ENCODE measurements around the gene CDH16.

The CDH16 gene

DNA sequence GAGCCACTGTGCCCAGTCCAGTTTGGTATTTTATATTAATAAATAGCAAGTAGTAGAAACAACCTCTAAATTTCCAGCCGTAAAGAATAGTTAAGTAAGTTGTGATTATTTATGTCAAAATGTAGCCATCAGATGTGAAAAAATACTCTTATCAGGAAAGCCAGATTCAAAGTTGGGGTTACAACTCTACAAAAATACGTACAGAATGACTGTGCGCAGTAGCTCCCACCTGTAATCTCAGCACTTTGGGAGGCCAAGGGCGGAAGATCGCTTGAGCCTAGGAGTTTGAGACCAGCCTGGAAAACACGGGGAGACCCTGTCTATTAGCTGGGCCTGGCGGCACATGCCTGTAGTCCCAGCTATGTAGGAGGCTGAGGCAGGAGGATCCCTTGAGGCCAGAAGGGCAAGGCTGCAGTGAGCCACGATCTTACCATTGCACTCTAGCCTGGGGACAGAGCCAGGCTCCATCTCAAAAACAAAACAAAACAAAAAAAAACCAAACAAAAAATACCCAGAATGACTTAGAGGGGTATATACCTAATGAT lies 36.6 kb downstream of the CDH16 start:
- no peak overlapping the region for H3K4me3 ChIP-seq (ENCODE audit: low read depth in 1 of 2, low read length in 1 of 2)
- TF ChIP-seq, protein P1, sequence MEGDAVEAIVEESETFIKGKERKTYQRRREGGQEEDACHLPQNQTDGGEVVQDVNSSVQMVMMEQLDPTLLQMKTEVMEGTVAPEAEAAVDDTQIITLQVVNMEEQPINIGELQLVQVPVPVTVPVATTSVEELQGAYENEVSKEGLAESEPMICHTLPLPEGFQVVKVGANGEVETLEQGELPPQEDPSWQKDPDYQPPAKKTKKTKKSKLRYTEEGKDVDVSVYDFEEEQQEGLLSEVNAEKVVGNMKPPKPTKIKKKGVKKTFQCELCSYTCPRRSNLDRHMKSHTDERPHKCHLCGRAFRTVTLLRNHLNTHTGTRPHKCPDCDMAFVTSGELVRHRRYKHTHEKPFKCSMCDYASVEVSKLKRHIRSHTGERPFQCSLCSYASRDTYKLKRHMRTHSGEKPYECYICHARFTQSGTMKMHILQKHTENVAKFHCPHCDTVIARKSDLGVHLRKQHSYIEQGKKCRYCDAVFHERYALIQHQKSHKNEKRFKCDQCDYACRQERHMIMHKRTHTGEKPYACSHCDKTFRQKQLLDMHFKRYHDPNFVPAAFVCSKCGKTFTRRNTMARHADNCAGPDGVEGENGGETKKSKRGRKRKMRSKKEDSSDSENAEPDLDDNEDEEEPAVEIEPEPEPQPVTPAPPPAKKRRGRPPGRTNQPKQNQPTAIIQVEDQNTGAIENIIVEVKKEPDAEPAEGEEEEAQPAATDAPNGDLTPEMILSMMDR (IDR thresholded peaks at IDR 0.05), result no peak
- no peaks in the 10 kb centered on the region for H3K9me3 ChIP-seq
- peaks cover 20% of the 10 kb centered on the region in 2 experiments for H3K4me1 ChIP-seq (ENCODE audit: control insufficient read depth in 1 of 2, insufficient read depth in 1 of 2, low read depth in 1 of 2, low read length in 1 of 2)
- no peak overlapping the region for H3K27ac ChIP-seq
- peaks cover 11% of the 10 kb centered on the region for H3K36me3 ChIP-seq
- H3K27me3 ChIP-seq, result peaks cover 16% of the 10 kb centered on the region

DNA sequence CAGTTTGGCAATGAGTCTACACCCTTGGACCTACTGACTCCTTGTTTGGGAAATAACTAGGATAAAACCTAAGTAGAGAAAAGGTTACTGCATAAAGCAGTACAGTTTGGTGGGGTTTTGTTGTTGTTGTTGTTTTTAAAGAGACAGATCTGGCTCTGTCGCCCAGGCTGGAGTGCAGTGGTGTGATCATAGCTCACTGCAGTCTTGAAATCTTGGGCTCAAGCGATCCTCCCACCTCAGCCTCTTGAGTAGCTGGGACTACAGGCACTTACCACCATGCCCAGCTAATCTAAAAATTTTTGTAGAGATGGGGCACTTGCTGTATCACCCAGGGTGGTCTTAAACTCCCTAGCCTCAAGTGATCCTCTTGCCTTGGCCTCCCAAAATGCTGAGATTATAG lies 37.1 kb downstream of the CDH16 start:
- Histone ChIP-seq H3K36me3 (peaks cover 11% of the 10 kb centered on the region), H3K9me3 (no peaks in the 10 kb centered on the region), H3K4me1 (ENCODE audit: control insufficient read depth in 1 of 2, insufficient read depth in 1 of 2, low read depth in 1 of 2, low read length in 1 of 2) (peaks cover 20% of the 10 kb centered on the region in 2 experiments), H3K27me3 (peaks cover 16% of the 10 kb centered on the region), H3K4me3 (ENCODE audit: low read depth in 1 of 2, low read length in 1 of 2) (peak overlapping the region in 1 of 2 experiments; percentile 86), H3K27ac (no peak overlapping the region)
- TF ChIP-seq, protein P1 (IDR thresholded peaks at IDR 0.05), result no peak

DNA sequence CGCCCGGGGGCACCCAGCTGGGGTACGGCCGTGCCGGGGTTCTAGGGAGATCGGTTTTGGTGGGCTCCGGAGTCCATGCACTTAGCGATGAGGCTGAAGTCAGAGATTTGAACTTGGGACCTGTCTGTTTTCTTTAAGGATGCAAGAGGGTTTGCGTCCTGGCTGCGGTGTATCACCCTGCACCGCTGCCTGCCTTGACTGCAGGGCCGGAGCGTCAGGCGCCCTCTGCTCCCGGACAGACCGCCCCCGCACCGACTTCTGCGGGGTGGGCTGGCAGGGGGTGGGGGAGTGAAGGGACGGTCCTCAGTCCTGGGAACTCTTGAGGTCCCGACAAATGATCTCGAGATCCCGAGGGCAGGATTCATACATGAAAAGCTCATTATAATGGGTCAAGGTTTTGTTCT lies 37.7 kb downstream of the CDH16 start:
- H3K36me3 ChIP-seq, result peaks cover 11% of the 10 kb centered on the region
- TF ChIP-seq, protein P1 (IDR thresholded peaks at IDR 0.05), result no peak
- peaks cover 20% of the 10 kb centered on the region in 2 experiments for H3K4me1 ChIP-seq (ENCODE audit: control insufficient read depth in 1 of 2, insufficient read depth in 1 of 2, low read depth in 1 of 2, low read length in 1 of 2)
- H3K27me3 ChIP-seq, result peaks cover 16% of the 10 kb centered on the region
- peak overlapping the region; percentile 85 to 86 for H3K4me3 ChIP-seq (ENCODE audit: low read depth in 1 of 2, low read length in 1 of 2)
- H3K27ac ChIP-seq, result no peak overlapping the region
- no peaks in the 10 kb centered on the region for H3K9me3 ChIP-seq

DNA sequence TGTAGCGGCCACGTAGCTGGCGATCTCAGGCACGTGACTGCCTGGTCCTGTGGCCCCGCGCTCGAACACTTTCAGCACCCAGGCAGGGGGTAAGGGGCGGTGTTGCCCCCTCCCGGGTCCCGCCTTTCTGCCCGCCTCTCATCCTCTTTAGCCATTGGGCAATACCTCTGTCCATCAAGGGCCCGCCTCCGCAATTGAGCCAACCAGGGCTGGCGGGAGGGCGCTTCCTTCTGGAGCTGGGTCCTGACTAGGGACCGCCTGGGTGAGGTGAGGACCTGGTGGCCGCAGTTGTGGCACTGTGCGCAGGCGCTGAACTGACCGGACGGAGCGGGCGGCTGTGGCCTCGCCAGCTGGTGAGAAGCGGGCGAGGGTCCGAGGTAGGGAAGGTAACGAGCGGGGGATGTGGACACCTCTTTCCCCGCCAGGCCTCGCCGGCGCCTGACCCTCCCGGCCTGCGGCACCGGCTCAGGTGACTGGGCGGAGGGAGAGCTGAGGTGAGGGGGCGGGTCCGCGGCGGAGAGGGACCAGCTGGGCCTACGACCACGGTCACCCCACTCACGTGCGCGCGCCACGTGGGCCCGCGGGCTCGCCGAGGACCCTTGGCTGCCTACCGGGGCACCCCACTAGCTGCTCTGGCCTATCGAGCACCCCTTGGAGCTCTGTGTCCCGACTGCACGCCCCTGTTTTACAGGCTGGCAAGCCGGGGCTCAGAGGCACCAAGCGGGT lies 38.2 kb downstream of the CDH16 start, which contains the start of gene PDP2:
PDP2 (plus strand) TSS at position 228 of the 726 bp plus-strand sequence. CDS start 3,770 bp downstream, outside the sequence.
- peaks cover 10% of the 10 kb centered on the region for H3K36me3 ChIP-seq
- peak within 1 kb of the TSS; percentile 85 to 86 for H3K4me3 ChIP-seq (ENCODE audit: low read depth in 1 of 2, low read length in 1 of 2)
- no peak within 1 kb of the TSS for H3K27ac ChIP-seq
- peaks cover 16% of the 10 kb centered on the region for H3K27me3 ChIP-seq
- TF ChIP-seq, protein P1 (IDR thresholded peaks at IDR 0.05), result peak; percentile 51
- H3K4me1 ChIP-seq (ENCODE audit: control insufficient read depth in 1 of 2, insufficient read depth in 1 of 2, low read depth in 1 of 2, low read length in 1 of 2), result peaks cover 20% of the 10 kb centered on the region in 2 experiments
- H3K9me3 ChIP-seq, result no peaks in the 10 kb centered on the region

DNA sequence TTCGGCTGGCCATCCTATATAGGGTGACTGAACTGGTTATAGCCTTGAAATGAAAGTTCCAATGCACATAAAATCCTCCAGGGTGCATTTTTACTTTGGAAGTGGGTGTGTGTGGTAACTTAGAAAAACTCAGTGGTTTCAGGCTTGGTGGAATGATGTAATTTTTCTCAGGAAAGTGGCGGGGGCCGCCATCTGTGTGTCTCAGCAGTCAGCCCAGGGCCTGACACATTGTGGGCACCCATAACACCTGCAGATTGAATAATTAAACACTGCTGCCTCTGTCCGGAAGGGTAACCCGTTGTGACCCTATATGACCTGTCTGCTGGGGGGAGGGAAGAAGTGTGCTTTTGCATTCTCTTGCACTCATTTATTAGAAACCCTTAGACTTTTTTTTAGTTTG lies 40.6 kb downstream of the CDH16 start:
- H3K27me3 ChIP-seq, result peaks cover 16% of the 10 kb centered on the region
- no peaks in the 10 kb centered on the region for H3K9me3 ChIP-seq
- H3K36me3 ChIP-seq, result no peaks in the 10 kb centered on the region
- no peak overlapping the region for H3K27ac ChIP-seq
- H3K4me1 ChIP-seq (ENCODE audit: control insufficient read depth in 1 of 2, insufficient read depth in 1 of 2, low read depth in 1 of 2, low read length in 1 of 2), result peaks cover 25 to 28% of the 10 kb centered on the region in 2 experiments
- no peak overlapping the region for H3K4me3 ChIP-seq (ENCODE audit: low read depth in 1 of 2, low read length in 1 of 2)
- TF ChIP-seq, protein P1 (IDR thresholded peaks at IDR 0.05), result no peak
